IPS DF 19.7 (cell line): ENCODE data around the gene NELFE.
"Not testable (repeated sequence)": the region's sequence is repeated elsewhere in the genome, so short reads cannot be mapped to it uniquely, and the experiment has no call there.

Source experiments
- DNase-seq: peaks from one replicate; pipeline ENCODE4 v3.0.0-alpha.2; 2013; ENCODE audit warnings: low read depth, low spot score

NELFE gene

GRCh38 chr6:31919624-31920303 lies 39.0 kb downstream of the NELFE start:
- DNase-seq = no peak

GRCh38 chr6:31918069-31918720 lies 40.6 kb downstream of the NELFE start:
- no peak for DNase-seq

- no peak for DNase-seq
Measured at GRCh38 chr6:31915756-31916155, 43.0 kb downstream of the NELFE start.

- DNase-seq = no peak
Measured at GRCh38 chr6:31915351-31915750, 43.4 kb downstream of the NELFE start.

- DNase-seq = no peak
Measured at GRCh38 chr6:31911826-31912585, 46.8 kb downstream of the NELFE start.

- DNase-seq = not testable (repeated sequence)
Measured at GRCh38 chr6:31909298-31909697, 49.5 kb downstream of the NELFE start.

GRCh38 chr6:31908791-31909190 lies 50.0 kb downstream of the NELFE start:
- DNase-seq = no peak

GRCh38 chr6:31908255-31908654 lies 50.5 kb downstream of the NELFE start:
- DNase-seq = not testable (repeated sequence)

- no peak for DNase-seq
Measured at GRCh38 chr6:31907158-31907813, 51.5 kb downstream of the NELFE start.

- DNase-seq = not testable (repeated sequence)
Measured at GRCh38 chr6:31906727-31907126, 52.0 kb downstream of the NELFE start.

GRCh38 chr6:31906122-31906521 lies 52.6 kb downstream of the NELFE start:
- no peak for DNase-seq

GRCh38 chr6:31905041-31905440 lies 53.7 kb downstream of the NELFE start:
- DNase-seq = no peak

- no peak for DNase-seq
Measured at GRCh38 chr6:31903957-31904356, 54.8 kb downstream of the NELFE start.
